Endodermal cell (in vitro differentiated cells): Measurements from ENCODE around the gene GPX4. TPM values are rescaled to one million over a fixed set of nuclear protein-coding genes. Genes with fewer than 3 reads are reported as not detected.

ENCODE experiments used
- DNase-seq: peaks from one replicate; pipeline ENCODE4 v3.0.0-alpha.2; 2017
- H3K27ac ChIP-seq: 2 replicates; pipeline ENCODE4 v1.5.1; 2013; ENCODE audit warnings: mild to moderate bottlenecking, low read depth, low read length, moderate library complexity
- H3K27me3 ChIP-seq: 2 replicates; pipeline ENCODE4 v1.6.1; 2013; ENCODE audit warnings: mild to moderate bottlenecking, low read length, moderate library complexity; ENCODE audit not compliant: insufficient read depth, control insufficient read depth, poor library complexity, severe bottlenecking
- H3K36me3 ChIP-seq: 2 replicates; pipeline ENCODE4 v1.7.0; 2013; ENCODE audit warnings: mild to moderate bottlenecking, low read length, moderate library complexity; ENCODE audit not compliant: control insufficient read depth, insufficient read depth
- H3K4me1 ChIP-seq: one replicate; pipeline ENCODE4 v1.7.0; 2013; ENCODE audit warnings: low read length; ENCODE audit not compliant: control insufficient read depth, insufficient read depth
- H3K4me3 ChIP-seq: 2 replicates; pipeline ENCODE4 v1.5.1; 2013; ENCODE audit warnings: mild to moderate bottlenecking, low read length, moderate library complexity
- H3K9ac ChIP-seq: 2 replicates; pipeline ENCODE4 v1.6.1; 2013; ENCODE audit warnings: mild to moderate bottlenecking, low read length, moderate library complexity; ENCODE audit not compliant: poor library complexity, severe bottlenecking; ENCODE audit errors: extremely low read depth
- H3K9me3 ChIP-seq: 2 replicates; pipeline ENCODE4 v1.6.1; 2013; ENCODE audit warnings: mild to moderate bottlenecking, low read length, moderate library complexity; ENCODE audit not compliant: control insufficient read depth
- H3K27ac Mint-ChIP-seq: 2 replicates; pipeline ENCODE4 v1.8.0; 2020; ENCODE audit warnings: mixed read lengths
- H3K27me3 Mint-ChIP-seq: 2 replicates; pipeline ENCODE4 v1.8.0; 2021; ENCODE audit warnings: mild to moderate bottlenecking, mixed read lengths; ENCODE audit not compliant: insufficient read depth
- H3K36me3 Mint-ChIP-seq: 2 replicates; pipeline ENCODE4 v1.8.0; 2020; ENCODE audit warnings: low read depth, mixed read lengths
- H3K4me1 Mint-ChIP-seq: 2 replicates; pipeline ENCODE4 v1.8.0; 2020; ENCODE audit warnings: mixed read lengths
- H3K4me3 Mint-ChIP-seq: 2 replicates; pipeline ENCODE4 v1.8.0; 2020; ENCODE audit warnings: mild to moderate bottlenecking, moderate library complexity, mixed read lengths
- H3K9me3 Mint-ChIP-seq: 2 replicates; pipeline ENCODE4 v1.8.0; 2020; ENCODE audit warnings: mild to moderate bottlenecking, mixed read lengths
- CTCF ChIP-seq: fragments of 200-600 bp; sonication (generic); conservative IDR thresholded peaks from 2 replicates; pipeline ENCODE4 v1.5.0; 2021; ENCODE audit warnings: antibody characterized with exemption, mild to moderate bottlenecking
- WGBS, 2 experiments: methylation state at CpG; one replicate each; pipeline versions ENCODE4 v1.1.5 to v1.1.7; 2013; ENCODE audit warnings: missing lambda C conversion rate in 2 of 2, mixed read lengths in 1 of 2; ENCODE audit not compliant: insufficient coverage in 1 of 2, insufficient read length in 1 of 2; 5-methylcytosine and 5-hydroxymethylcytosine counted together
- total RNA-seq, 2 donors: library from RNA; stranded (reverse); fragmentation: NEBNext Ultra II Directional in 1 of 2; extraction: Animal tissue kit (Norgen Biotek cat#: 25700) in 1 of 2; gene quantifications; 2 replicates in 1 of 2; 3 replicates in 1 of 2; pipeline ENCODE4 v1.2.1, GENCODE V29; 2021

Gene GPX4
- total RNA-seq, 2 donors from 2014 or later: 331 to 449 TPM

DNA sequence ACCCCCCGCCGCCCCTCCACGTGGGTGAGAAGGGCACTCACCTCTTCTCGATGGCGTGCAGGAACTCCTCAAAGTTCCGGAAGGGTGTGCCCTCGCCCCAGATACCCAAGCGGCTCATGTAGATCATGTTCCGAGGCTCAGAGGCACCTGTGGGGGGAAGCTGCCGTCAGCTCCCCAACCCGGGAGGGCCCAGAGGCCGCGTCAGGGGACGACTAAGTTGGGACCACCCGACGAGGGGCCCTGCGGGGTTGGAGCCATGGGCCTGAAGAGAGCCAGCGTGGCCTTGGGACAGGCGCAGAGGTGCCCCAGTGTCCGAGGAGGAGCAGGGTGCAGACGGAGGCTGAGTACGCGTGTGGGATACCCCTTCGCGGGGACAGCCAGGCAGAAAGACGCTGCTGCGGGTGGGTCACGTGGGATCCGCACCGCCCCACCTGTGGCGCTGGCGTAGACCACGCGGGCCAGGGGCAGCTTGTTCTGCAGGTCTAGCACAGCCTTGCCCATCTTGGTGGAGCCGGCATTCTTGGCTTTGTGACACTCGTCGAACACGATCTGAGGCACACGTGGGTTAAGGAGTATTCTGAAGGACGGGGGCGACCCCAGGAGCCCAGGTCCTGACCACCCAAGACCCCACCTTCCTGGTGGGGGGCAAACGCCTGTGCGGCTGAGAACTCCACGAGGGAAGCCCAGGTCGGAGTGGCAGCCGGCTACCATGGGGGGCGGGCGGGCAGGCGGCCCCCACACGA is 15.9 kb downstream of the GPX4 start:
- no peak overlapping the region for H3K27ac ChIP-seq
- peaks cover 37% of the 10 kb centered on the region for H3K36me3 ChIP-seq
- no peaks in the 10 kb centered on the region for H3K4me1 ChIP-seq
- Mint-ChIP-seq H3K4me1 (no peaks in the 10 kb centered on the region), H3K27ac (no peak overlapping the region), H3K36me3 (peaks cover 35% of the 10 kb centered on the region), H3K27me3 (no peaks in the 10 kb centered on the region), H3K9me3 (no peaks in the 10 kb centered on the region), H3K4me3 (no peak overlapping the region)
- DNase-seq: no peak
- 96 to 97% methylated on average over 38 to 50 of the region's 50 CpGs for WGBS, 2 experiments
- no peak overlapping the region for H3K4me3 ChIP-seq
- no peak for TF ChIP-seq CTCF
- no peak overlapping the region for H3K9ac ChIP-seq
- H3K27me3 ChIP-seq: no peaks in the 10 kb centered on the region
- H3K9me3 ChIP-seq: no peaks in the 10 kb centered on the region

GRCh38 chr19:1121395-1121794 is 17.6 kb downstream of the GPX4 start:
- Histone ChIP-seq H3K4me1 (no peaks in the 10 kb centered on the region), H3K27ac (no peak overlapping the region), H3K4me3 (no peak overlapping the region), H3K9ac (no peak overlapping the region), H3K27me3 (no peaks in the 10 kb centered on the region), H3K9me3 (no peaks in the 10 kb centered on the region), H3K36me3 (peaks cover 40% of the 10 kb centered on the region)
- no peaks in the 10 kb centered on the region for H3K4me1 Mint-ChIP-seq
- no peak for DNase-seq
- WGBS, 2 experiments: 88 to 98% methylated on average over 7 to 10 of the region's 10 CpGs
- H3K27me3 Mint-ChIP-seq: no peaks in the 10 kb centered on the region
- no peaks in the 10 kb centered on the region for H3K9me3 Mint-ChIP-seq
- no peak for TF ChIP-seq CTCF
- H3K27ac Mint-ChIP-seq: no peak overlapping the region
- H3K36me3 Mint-ChIP-seq: peaks cover 47% of the 10 kb centered on the region
- no peak overlapping the region for H3K4me3 Mint-ChIP-seq

GRCh38 chr19:1122021-1122971 is 18.5 kb downstream of the GPX4 start:
- Histone ChIP-seq H3K4me3 (no peak overlapping the region), H3K36me3 (peaks cover 37% of the 10 kb centered on the region), H3K9ac (no peak overlapping the region), H3K27ac (no peak overlapping the region), H3K9me3 (no peaks in the 10 kb centered on the region), H3K27me3 (no peaks in the 10 kb centered on the region), H3K4me1 (no peaks in the 10 kb centered on the region)
- Mint-ChIP-seq H3K9me3 (no peaks in the 10 kb centered on the region), H3K36me3 (peaks cover 50% of the 10 kb centered on the region), H3K4me1 (no peaks in the 10 kb centered on the region), H3K27ac (no peak overlapping the region), H3K4me3 (no peak overlapping the region), H3K27me3 (no peaks in the 10 kb centered on the region)
- TF ChIP-seq CTCF: no peak
- whole genome bisulfite sequencing, 2 experiments: 96 to 100% methylated on average over 7 to 63 of the region's 63 CpGs
- no peak for DNase-seq
